ENCODE results near the gene PTDSS2. TPM values are rescaled to one million over a fixed set of nuclear protein-coding genes. Genes with fewer than 3 reads are reported as not detected.
A peak's percentile ranks its signal among the peaks of the same experiment; 100 is the strongest.

The PTDSS2 gene
- total and polyA plus RNA-seq, 2 of the 13 experiments (the other 11 are each of a cell fraction or from before 2014, with no cell fraction given) = 21.7 to 26.4 TPM

DNA sequence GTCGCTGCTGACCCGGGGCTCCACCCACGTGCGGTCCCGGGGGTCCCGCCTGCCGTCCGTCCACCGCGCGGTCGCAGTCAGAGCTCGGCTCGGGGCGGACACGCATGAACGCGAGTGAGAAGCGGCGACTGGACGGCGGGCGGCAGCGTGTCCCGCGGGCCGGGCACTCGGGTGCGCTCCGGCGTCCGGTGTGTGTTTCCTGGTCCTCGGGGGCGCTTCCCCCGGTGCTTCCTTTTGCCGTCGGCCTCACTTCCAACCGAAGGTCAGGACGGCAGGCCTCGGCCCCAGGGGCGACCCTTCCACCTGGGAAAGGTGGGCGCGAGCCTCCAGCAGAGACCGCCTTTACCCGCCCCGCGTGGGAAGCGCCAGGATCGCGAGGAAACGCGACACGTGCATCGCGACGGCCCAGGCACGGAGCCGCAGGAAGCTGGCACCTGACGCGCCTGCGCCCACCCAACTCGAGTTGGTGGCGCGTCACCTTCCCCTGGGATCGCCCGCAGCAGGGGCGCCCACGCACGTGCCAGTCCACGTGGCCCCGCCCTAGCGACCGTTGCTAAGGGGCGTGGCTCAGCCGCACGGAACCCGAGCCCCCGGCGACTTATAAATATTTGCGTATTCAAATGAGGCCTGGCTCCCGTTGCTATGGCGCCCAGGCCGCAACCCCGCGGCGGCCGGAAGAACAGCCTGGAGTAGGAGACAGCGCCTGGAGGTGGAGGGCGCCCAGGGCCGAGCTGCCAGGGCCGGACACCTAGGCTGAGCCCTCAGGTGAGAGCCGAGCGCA, 87.0 kb downstream of the PTDSS2 start, which contains the start of gene LRRC56 (continued):
- 0 out of 2 replicates have a peak, but pooled peaks have one; percentile 28 for TF ChIP-seq ZBTB4 (CRISPR knock-in tag; IDR thresholded peaks at IDR 0.05; ENCODE audit: borderline replicate concordance)
- TF ChIP-seq ZNF558 (CRISPR knock-in tag; IDR thresholded peaks at IDR 0.05; ENCODE audit: borderline replicate concordance) = no peak
- no peak for TF ChIP-seq RBM39 (IDR thresholded peaks at IDR 0.05; ENCODE audit: low read depth, low read length, poor library complexity, severe bottlenecking)
- TF ChIP-seq GABPB1 (CRISPR knock-in tag; IDR thresholded peaks at IDR 0.05) = peak; percentile 80
- TF ChIP-seq ZMAT5 (CRISPR knock-in tag; IDR thresholded peaks at IDR 0.05; ENCODE audit: borderline replicate concordance, low read depth) = no peak
- no peak for TF ChIP-seq SP1 (IDR thresholded peaks at IDR 0.05)
- peak; percentile 70 for TF ChIP-seq SP1 (CRISPR knock-in tag; IDR thresholded peaks at IDR 0.05)
- TF ChIP-seq SRF (IDR thresholded peaks at IDR 0.05; ENCODE audit: low read depth, low read length) = no peak
- TF ChIP-seq CCDC6 (CRISPR knock-in tag; IDR thresholded peaks at IDR 0.05) = no peak
- TF ChIP-seq, protein P1, sequence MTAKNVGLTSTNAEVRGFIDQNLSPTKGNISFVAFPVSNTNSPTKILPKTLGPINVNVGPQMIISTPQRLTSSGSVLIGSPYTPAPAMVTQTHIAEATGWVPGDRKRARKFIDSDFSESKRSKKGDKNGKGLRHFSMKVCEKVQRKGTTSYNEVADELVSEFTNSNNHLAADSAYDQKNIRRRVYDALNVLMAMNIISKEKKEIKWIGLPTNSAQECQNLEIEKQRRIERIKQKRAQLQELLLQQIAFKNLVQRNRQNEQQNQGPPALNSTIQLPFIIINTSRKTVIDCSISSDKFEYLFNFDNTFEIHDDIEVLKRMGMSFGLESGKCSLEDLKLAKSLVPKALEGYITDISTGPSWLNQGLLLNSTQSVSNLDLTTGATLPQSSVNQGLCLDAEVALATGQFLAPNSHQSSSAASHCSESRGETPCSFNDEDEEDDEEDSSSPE (CRISPR knock-in tag; IDR thresholded peaks at IDR 0.05) = peak; percentile 35; the same call in 1 of the 2 replicates
- no peak for TF ChIP-seq ZNF256 (CRISPR knock-in tag; conservative IDR thresholded peaks at IDR 0.05)
- TF ChIP-seq ZNF724P (CRISPR knock-in tag; IDR thresholded peaks at IDR 0.05; ENCODE audit: borderline replicate concordance) = no peak
- TF ChIP-seq IKZF4 (CRISPR knock-in tag; IDR thresholded peaks at IDR 0.05; ENCODE audit: borderline replicate concordance, low read depth, not compliant biosample characterization) = no peak
- TF ChIP-seq ZNF614 (CRISPR knock-in tag; IDR thresholded peaks at IDR 0.05; ENCODE audit: borderline replicate concordance) = peak; percentile 35; the same call in 1 of the 2 replicates
- TF ChIP-seq KDM2A (CRISPR knock-in tag; IDR thresholded peaks at IDR 0.05; ENCODE audit: borderline replicate concordance, low read depth) = peak; percentile 85; the same call in 1 of the 2 replicates
- TF ChIP-seq, protein P2, sequence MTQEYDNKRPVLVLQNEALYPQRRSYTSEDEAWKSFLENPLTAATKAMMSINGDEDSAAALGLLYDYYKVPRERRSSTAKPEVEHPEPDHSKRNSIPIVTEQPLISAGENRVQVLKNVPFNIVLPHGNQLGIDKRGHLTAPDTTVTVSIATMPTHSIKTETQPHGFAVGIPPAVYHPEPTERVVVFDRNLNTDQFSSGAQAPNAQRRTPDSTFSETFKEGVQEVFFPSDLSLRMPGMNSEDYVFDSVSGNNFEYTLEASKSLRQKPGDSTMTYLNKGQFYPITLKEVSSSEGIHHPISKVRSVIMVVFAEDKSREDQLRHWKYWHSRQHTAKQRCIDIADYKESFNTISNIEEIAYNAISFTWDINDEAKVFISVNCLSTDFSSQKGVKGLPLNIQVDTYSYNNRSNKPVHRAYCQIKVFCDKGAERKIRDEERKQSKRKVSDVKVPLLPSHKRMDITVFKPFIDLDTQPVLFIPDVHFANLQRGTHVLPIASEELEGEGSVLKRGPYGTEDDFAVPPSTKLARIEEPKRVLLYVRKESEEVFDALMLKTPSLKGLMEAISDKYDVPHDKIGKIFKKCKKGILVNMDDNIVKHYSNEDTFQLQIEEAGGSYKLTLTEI (CRISPR knock-in tag; conservative IDR thresholded peaks at IDR 0.05) = no peak
- TF ChIP-seq MYC (CRISPR knock-in tag; IDR thresholded peaks at IDR 0.05; ENCODE audit: borderline replicate concordance) = peak; percentile 82
- TF ChIP-seq HNF4A (CRISPR knock-in tag; IDR thresholded peaks at IDR 0.05) = no peak
- no peak for TF ChIP-seq ZNF136 (CRISPR knock-in tag; IDR thresholded peaks at IDR 0.05; ENCODE audit: low read depth)
- TF ChIP-seq MAFF (IDR thresholded peaks at IDR 0.05; ENCODE audit: low read depth, low read length) = no peak
- TF ChIP-seq HDAC1 (CRISPR knock-in tag; IDR thresholded peaks at IDR 0.05) = peak; percentile 61
- TF ChIP-seq ZNF225 (CRISPR knock-in tag; IDR thresholded peaks at IDR 0.05) = no peak
